ENCODE measurements around the gene C9orf72. TPM values are rescaled to one million over a fixed set of nuclear protein-coding genes. Genes with fewer than 3 reads are reported as not detected.

Gene C9orf72
- total RNA-seq, 4 donors from 2014 or later = 6.6 to 19.5 (median 8.6) TPM

- Histone ChIP-seq H3K27ac (no peak overlapping the region), H3K4me1 (no peaks in the 10 kb centered on the region), H3K9me3 (no peaks in the 10 kb centered on the region), H3K36me3 (no peaks in the 10 kb centered on the region), H3K27me3 (peaks cover 0 to 12% (median 0%) of the 10 kb centered on the region in 4 donors), H3K4me3 (no peak overlapping the region)
- DNase-seq = no peak
- intact Hi-C loops (cut with DNase I) = no loop called here
- 96 to 97% methylated on average over 13 to 17 of the region's 19 CpGs for WGBS, 2 donors
- TF ChIP-seq CTCF (IDR thresholded peaks at IDR 0.05) (no peak), POLR2A (IDR thresholded peaks at IDR 0.05) (no peak)
Observed at GRCh38 chr9:27610622-27611021, 37.3 kb upstream of the C9orf72 start.

DNA sequence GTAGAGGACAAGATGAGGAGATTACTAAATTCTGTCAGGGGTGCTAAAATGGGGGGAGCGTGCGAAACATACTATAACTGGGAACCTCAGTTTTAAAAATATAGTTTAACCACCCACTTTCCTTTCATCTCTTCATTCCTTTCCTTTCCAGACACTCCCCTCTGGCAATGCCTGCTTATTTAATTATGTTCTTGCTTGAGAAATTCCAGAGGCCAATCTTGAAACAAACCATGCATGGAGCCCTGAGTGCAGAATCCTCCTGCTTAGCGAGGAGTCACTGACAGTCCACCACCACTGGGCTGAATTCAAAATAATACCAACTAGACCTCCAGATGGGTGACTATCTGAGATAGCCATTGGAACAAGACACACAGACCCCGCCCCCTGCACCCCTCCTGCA, 29.7 kb upstream of the C9orf72 start:
- WGBS, 2 donors = 79 to 86% methylated on average over 4 of the region's 4 CpGs
- Histone ChIP-seq H3K36me3 (no peaks in the 10 kb centered on the region), H3K27me3 (no peaks in the 10 kb centered on the region), H3K9me3 (no peaks in the 10 kb centered on the region), H3K27ac (no peak overlapping the region), H3K4me3 (no peak overlapping the region), H3K4me1 (peaks cover 0 to 4% (median 0%) of the 10 kb centered on the region in 3 donors)
- no peak for DNase-seq
- TF ChIP-seq CTCF (IDR thresholded peaks at IDR 0.05) (no peak), POLR2A (IDR thresholded peaks at IDR 0.05) (no peak)
- intact Hi-C loops (cut with DNase I) = no loop called here

DNA sequence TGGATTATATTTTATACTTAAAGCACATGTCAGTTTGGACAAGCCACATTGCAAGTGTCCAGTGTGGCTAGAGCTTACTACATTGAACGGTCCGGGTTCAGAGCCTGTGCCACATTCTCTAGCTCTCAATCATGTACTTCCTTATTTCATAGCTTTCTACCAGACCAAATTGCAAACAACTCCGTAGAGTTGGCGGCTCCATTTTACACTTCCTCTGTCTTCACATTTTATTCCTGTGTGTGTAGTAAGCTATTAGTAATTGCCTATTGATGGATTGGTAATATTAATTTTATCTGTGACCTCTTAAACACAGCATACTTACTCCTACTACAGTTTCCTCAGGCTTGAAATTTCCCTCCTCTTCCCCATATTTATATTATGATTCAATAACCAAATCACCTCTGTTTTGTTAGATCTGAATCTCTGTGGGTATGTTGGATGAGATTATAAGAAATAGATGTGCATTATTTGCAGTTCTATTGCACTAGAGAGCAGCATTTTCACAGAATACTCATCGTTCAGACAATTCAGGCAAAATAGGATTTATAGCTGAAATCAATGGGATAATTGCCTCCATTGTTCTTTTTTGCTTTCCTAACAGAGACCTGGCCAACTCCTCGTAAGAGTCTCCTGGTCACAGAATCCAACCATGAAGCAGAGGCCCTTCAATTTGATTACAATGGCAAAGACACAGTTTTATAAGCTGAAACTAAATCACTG, 29.0 kb upstream of the C9orf72 start:
- Histone ChIP-seq H3K9me3 (no peaks in the 10 kb centered on the region), H3K4me3 (no peak overlapping the region), H3K36me3 (no peaks in the 10 kb centered on the region), H3K27me3 (no peaks in the 10 kb centered on the region), H3K27ac (no peak overlapping the region), H3K4me1 (peaks cover 0 to 4% (median 0%) of the 10 kb centered on the region in 3 donors)
- no peak for DNase-seq
- 63 to 65% methylated on average over 6 of the region's 6 CpGs for WGBS, 2 donors
- intact Hi-C loops (cut with DNase I) = no loop called here
- TF ChIP-seq POLR2A (IDR thresholded peaks at IDR 0.05) (no peak), CTCF (IDR thresholded peaks at IDR 0.05) (no peak)

- TF ChIP-seq CTCF (IDR thresholded peaks at IDR 0.05) (no peak), POLR2A (IDR thresholded peaks at IDR 0.05) (no peak)
- 69 to 72% methylated on average over 6 of the region's 6 CpGs for WGBS, 2 donors
- DNase-seq = no peak
- intact Hi-C loops (cut with DNase I) = no loop called here
- no peaks in the 10 kb centered on the region for H3K36me3 ChIP-seq
- H3K4me1 ChIP-seq = peaks cover 0 to 4% (median 0%) of the 10 kb centered on the region in 3 donors
- H3K9me3 ChIP-seq = no peaks in the 10 kb centered on the region
- H3K4me3 ChIP-seq = no peak overlapping the region
- H3K27ac ChIP-seq = no peak overlapping the region
- H3K27me3 ChIP-seq = no peaks in the 10 kb centered on the region
Observed at GRCh38 chr9:27601396-27601795, 28.1 kb upstream of the C9orf72 start.

DNA sequence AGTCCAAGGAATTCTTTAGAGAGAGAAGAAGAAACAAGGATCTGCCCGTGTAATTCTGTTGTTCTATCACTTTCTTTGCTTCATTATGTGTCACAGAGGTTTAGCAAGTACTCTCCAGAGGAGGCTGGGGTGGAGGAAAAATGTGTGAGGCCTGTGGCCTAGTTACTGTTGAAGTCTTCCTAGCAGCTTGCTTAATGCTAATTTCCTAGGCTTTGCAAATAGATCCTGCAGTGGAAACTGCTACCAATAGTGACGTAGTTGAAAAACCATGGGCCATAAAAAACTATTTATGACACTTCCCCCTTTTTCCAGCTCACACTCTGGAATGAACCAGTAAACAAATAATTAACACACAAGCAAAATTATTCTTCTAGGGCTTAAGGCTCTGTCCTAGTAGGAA, 27.0 kb upstream of the C9orf72 start:
- no peak overlapping the region for H3K4me3 ChIP-seq
- H3K9me3 ChIP-seq = no peaks in the 10 kb centered on the region
- no peak for TF ChIP-seq CTCF (IDR thresholded peaks at IDR 0.05)
- H3K27ac ChIP-seq = peak overlapping the region in 2 of 4 donors; percentile 18 to 43
- H3K36me3 ChIP-seq = no peaks in the 10 kb centered on the region
- no peaks in the 10 kb centered on the region for H3K27me3 ChIP-seq
- peaks cover 0 to 4% (median 0%) of the 10 kb centered on the region in 3 donors for H3K4me1 ChIP-seq
- DNase-seq = no peak
- intact Hi-C loops (cut with DNase I) = no loop called here
- 43 to 54% methylated on average over 2 of the region's 2 CpGs for WGBS, 2 donors
